OCI-LY3 (cell line): ENCODE results near the gene TNS4.

Source experiments
- H2AFZ ChIP-seq: fragments of 200-600, 300-600 bp; shearing (Covaris generic); 2 replicates; pipeline ENCODE4 v1.6.0; 2014; ENCODE audit warnings: antibody characterized with exemption, low read depth, low read length
- H3K27ac ChIP-seq: fragments of 200-600, 300-600 bp; sonication (generic); 2 replicates; pipeline ENCODE4 v1.5.1; 2014; ENCODE audit warnings: mild to moderate bottlenecking, low read length, moderate library complexity, mixed read lengths
- H3K27me3 ChIP-seq: fragments of 200-600, 300-600 bp; sonication (generic); 2 replicates; pipeline ENCODE4 v1.6.1; 2014; ENCODE audit warnings: low read depth, low read length, mixed read lengths
- H3K36me3 ChIP-seq: fragments of 200-600, 300-600 bp; sonication (generic); replicated peaks from 2 replicates; pipeline ENCODE3; 2014; ENCODE audit warnings: low read depth, low read length, mixed read lengths
- H3K4me1 ChIP-seq: fragments of 300-600, 200-600 bp; sonication (generic); 2 replicates; pipeline ENCODE4 v1.6.1; 2014; ENCODE audit warnings: low read length, mixed read lengths
- H3K4me2 ChIP-seq: fragments of 200-600, 300-600 bp; sonication (generic); 2 replicates; pipeline ENCODE4 v1.6.1; 2014; ENCODE audit warnings: low read length, mixed read lengths
- H3K4me3 ChIP-seq: fragments of 300-600, 200-600 bp; sonication (generic); 2 replicates; pipeline ENCODE4 v1.5.1; 2014; ENCODE audit warnings: antibody characterized with exemption, mild to moderate bottlenecking, low read length, moderate library complexity
- H3K79me2 ChIP-seq: fragments of 300-600, 200-600 bp; shearing (Covaris generic); 2 replicates; pipeline ENCODE4 v1.6.1; 2014; ENCODE audit warnings: mild to moderate bottlenecking, low read length, mixed read lengths
- H3K9ac ChIP-seq: fragments of 300-600, 200-600 bp; shearing (Covaris generic); 2 replicates; pipeline ENCODE4 v1.6.0; 2014; ENCODE audit warnings: mild to moderate bottlenecking, low read length, moderate library complexity
- H3K9me3 ChIP-seq: fragments of 200-600, 300-600 bp; shearing (Covaris generic); 2 replicates; pipeline ENCODE4 v1.6.1; 2014; ENCODE audit warnings: low read length, mixed read lengths; ENCODE audit not compliant: insufficient read depth
- H4K20me1 ChIP-seq: fragments of 200-600, 300-600 bp; sonication (generic); 2 replicates; pipeline ENCODE4 v1.6.1; 2016; ENCODE audit warnings: low read length, mixed read lengths; ENCODE audit not compliant: insufficient read depth
- EZH2phosphoT487 ChIP-seq: fragments of 200-600 bp; shearing (Covaris generic); IDR thresholded peaks from 2 replicates; pipeline ENCODE4 v1.6.1; 2018; ENCODE audit warnings: antibody characterized with exemption, mixed run types, low read depth
- TF ChIP-seq, protein P1 (sequence below): fragments of 200-600, 300-600 bp; sonication (generic); IDR thresholded peaks from 2 replicates; pipeline ENCODE4 v1.5.1; 2014; ENCODE audit warnings: antibody characterized with exemption, low read length, low read depth

Gene TNS4

DNA sequence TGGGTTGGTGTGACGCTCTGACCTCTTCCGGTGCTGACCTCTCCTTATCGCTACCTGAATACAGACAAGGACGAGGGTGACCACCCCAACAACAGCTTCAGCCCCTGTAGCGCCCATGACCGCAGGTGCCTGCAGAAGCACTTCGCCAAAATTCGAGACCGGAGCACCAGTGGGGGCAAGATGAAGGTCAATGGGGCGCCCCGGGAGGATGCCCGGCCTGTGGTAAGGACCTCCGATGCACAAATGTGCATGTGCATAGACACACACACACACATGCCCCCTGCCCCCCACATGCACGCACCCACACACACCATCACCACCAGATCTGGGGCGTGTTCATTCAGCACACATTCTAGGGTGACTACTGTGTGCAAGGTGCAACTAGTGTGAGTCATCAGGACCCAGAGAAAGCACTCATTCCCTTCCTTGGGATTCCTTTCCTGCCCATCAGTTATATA, 48.5 kb downstream of the TNS4 start:
- H3K9me3 ChIP-seq, result no peaks in the 10 kb centered on the region
- H3K4me1 ChIP-seq, result peaks cover 3% of the 10 kb centered on the region; the same call in 1 of the 2 replicates
- H3K79me2 ChIP-seq, result peaks cover 23% of the 10 kb centered on the region
- H3K36me3 ChIP-seq, result peaks cover 37% of the 10 kb centered on the region
- peaks cover 20% of the 10 kb centered on the region for H4K20me1 ChIP-seq
- TF ChIP-seq EZH2phosphoT487, result no peak
- TF ChIP-seq, protein P1, sequence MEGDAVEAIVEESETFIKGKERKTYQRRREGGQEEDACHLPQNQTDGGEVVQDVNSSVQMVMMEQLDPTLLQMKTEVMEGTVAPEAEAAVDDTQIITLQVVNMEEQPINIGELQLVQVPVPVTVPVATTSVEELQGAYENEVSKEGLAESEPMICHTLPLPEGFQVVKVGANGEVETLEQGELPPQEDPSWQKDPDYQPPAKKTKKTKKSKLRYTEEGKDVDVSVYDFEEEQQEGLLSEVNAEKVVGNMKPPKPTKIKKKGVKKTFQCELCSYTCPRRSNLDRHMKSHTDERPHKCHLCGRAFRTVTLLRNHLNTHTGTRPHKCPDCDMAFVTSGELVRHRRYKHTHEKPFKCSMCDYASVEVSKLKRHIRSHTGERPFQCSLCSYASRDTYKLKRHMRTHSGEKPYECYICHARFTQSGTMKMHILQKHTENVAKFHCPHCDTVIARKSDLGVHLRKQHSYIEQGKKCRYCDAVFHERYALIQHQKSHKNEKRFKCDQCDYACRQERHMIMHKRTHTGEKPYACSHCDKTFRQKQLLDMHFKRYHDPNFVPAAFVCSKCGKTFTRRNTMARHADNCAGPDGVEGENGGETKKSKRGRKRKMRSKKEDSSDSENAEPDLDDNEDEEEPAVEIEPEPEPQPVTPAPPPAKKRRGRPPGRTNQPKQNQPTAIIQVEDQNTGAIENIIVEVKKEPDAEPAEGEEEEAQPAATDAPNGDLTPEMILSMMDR, result no peak
- no peak overlapping the region for H3K4me2 ChIP-seq
- no peak overlapping the region for H3K4me3 ChIP-seq
- H3K9ac ChIP-seq, result no peak overlapping the region
- no peak overlapping the region for H3K27ac ChIP-seq
- no peaks in the 10 kb centered on the region for H3K27me3 ChIP-seq
- H2AFZ ChIP-seq, result no peak overlapping the region

DNA sequence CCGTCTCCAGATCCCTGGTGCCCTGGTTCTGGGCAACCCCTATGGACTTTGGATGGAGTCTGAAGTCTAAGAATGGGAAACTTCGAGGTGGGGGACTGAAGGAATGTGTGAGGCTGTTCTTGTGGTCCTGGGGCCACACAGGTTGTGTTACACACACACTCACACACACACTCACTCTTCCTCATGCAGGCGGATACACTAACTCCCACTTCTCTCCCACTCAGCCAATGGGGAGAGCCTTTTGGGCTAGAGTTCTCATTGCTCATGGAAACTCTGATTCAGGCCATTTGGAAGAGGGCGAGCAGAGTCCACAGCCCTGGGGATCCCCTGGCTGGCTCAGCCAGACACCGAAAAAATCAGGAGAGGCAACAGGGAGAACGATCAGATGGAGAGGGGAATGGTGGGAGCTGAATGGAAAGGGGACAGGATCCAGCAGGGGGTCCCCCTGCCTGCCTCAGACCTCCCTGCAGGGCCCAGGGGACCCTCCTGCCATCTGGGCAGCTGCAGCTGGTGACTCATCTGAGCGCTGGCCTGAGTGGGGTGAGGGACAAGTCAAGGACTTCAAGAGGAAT, 49.1 kb downstream of the TNS4 start:
- peaks cover 5% of the 10 kb centered on the region; the same call in 1 of the 2 replicates for H3K4me1 ChIP-seq
- no peak overlapping the region for H3K27ac ChIP-seq
- H3K4me2 ChIP-seq, result no peak overlapping the region
- H2AFZ ChIP-seq, result no peak overlapping the region
- TF ChIP-seq, protein P1, result no peak
- TF ChIP-seq EZH2phosphoT487, result no peak
- no peak overlapping the region for H3K4me3 ChIP-seq
- no peak overlapping the region for H3K9ac ChIP-seq
- H4K20me1 ChIP-seq, result peaks cover 20% of the 10 kb centered on the region
- H3K27me3 ChIP-seq, result no peaks in the 10 kb centered on the region
- H3K9me3 ChIP-seq, result no peaks in the 10 kb centered on the region
- H3K36me3 ChIP-seq, result peaks cover 33% of the 10 kb centered on the region
- peaks cover 26% of the 10 kb centered on the region for H3K79me2 ChIP-seq

DNA sequence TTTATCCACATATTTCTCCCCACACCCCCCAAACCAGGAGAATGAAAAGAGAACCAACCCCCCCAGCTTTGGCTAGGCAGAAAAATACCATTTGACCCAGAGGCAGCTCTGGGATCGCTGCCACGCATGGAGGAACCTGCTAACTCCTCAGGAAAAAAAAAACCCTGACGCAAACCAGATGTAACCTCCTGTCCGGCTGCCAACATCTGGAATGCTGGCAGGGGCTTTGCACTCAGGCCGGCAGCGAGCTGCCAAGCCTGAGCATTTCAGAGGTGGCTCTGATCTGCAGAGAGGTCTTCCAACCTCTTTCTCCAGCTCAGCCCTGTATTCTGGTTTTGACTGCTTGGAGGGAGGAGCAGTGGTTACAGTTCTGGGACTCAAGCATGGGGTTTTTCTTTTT, 50.0 kb downstream of the TNS4 start:
- H2AFZ ChIP-seq, result no peak overlapping the region
- no peak overlapping the region for H3K4me2 ChIP-seq
- no peak for TF ChIP-seq EZH2phosphoT487
- TF ChIP-seq, protein P1, result no peak
- peaks cover 32% of the 10 kb centered on the region for H3K36me3 ChIP-seq
- H3K9ac ChIP-seq, result no peak overlapping the region
- H3K9me3 ChIP-seq, result no peaks in the 10 kb centered on the region
- no peaks in the 10 kb centered on the region for H3K27me3 ChIP-seq
- no peak overlapping the region for H3K27ac ChIP-seq
- peaks cover 35% of the 10 kb centered on the region for H3K79me2 ChIP-seq
- peaks cover 5% of the 10 kb centered on the region; the same call in 1 of the 2 replicates for H3K4me1 ChIP-seq
- no peak overlapping the region for H3K4me3 ChIP-seq
- H4K20me1 ChIP-seq, result peaks cover 20% of the 10 kb centered on the region

- peaks cover 12% of the 10 kb centered on the region for H3K4me1 ChIP-seq
- no peak overlapping the region for H3K4me3 ChIP-seq
- H2AFZ ChIP-seq, result no peak overlapping the region
- H3K36me3 ChIP-seq, result peaks cover 32% of the 10 kb centered on the region
- peaks cover 47% of the 10 kb centered on the region for H3K79me2 ChIP-seq
- H3K9ac ChIP-seq, result no peak overlapping the region
- H3K4me2 ChIP-seq, result no peak overlapping the region
- peaks cover 20% of the 10 kb centered on the region for H4K20me1 ChIP-seq
- no peaks in the 10 kb centered on the region for H3K27me3 ChIP-seq
- TF ChIP-seq EZH2phosphoT487, result no peak
- TF ChIP-seq, protein P1, result peak; percentile 63
- H3K27ac ChIP-seq, result no peak overlapping the region
- H3K9me3 ChIP-seq, result no peaks in the 10 kb centered on the region
These were observed 51.2 kb downstream of the TNS4 start for GRCh38 chr17:40450175-40450574.
